IMR-90 (cell line): ENCODE measurements around the gene SHC2. TPM values are rescaled to one million over a fixed set of nuclear protein-coding genes. Genes with fewer than 3 reads are reported as not detected.

Experiments used
- ATAC-seq: fragments of 200-7000 bp; cut with Tn5 transposase; 2 replicates; pipeline ENCODE4 v1.9.1; 2020; ENCODE audit warnings: low read depth, mild to moderate bottlenecking, moderate library complexity
- BruUV-seq: library from RNA; stranded (reverse); fragments of 400-500 nt; replicated peaks from 2 replicates; lab custom pipeline; 2021; lab: Mats Ljungman, UMichigan
- CTCF ChIA-PET: fragments of 300-600 bp; formaldehyde crosslinking; extraction: SDS; loops from one replicate; lab custom pipeline; 2021; ENCODE audit warnings: antibody characterized with exemption; lab: Yijun Ruan, JAX
- POLR2A ChIA-PET: fragments of 300-600 bp; sonication (Branson Sonifier 250); formaldehyde crosslinking; loops from one replicate; lab custom pipeline; 2022; ENCODE audit warnings: antibody characterized with exemption; ENCODE audit not compliant: unreplicated experiment; lab: Charles Lee
- DNase-seq: peaks from one replicate; pipeline ENCODE4 v3.0.0; 2013
- H2AFZ ChIP-seq: replicated peaks from 2 replicates; pipeline ENCODE3; 2013; ENCODE audit warnings: low read length, mild to moderate bottlenecking; ENCODE audit not compliant: poor library complexity
- H2AK5ac ChIP-seq: 2 replicates; pipeline ENCODE4 v1.6.1; 2013; ENCODE audit warnings: low read depth, low read length, inconsistent platforms
- H2AK9ac ChIP-seq: replicated peaks from 2 replicates; pipeline ENCODE3; 2013; ENCODE audit warnings: mild to moderate bottlenecking, low read depth, low read length, moderate library complexity; ENCODE audit not compliant: poor library complexity
- H2BK120ac ChIP-seq: 2 replicates; pipeline ENCODE4 v1.6.1; 2013; ENCODE audit warnings: low read depth, low read length, inconsistent platforms
- H2BK15ac ChIP-seq: 3 replicates; pipeline ENCODE4 v1.6.1; 2013; ENCODE audit warnings: low read depth, low read length, inconsistent platforms
- H2BK20ac ChIP-seq: 2 replicates; pipeline ENCODE4 v1.6.1; 2013; ENCODE audit warnings: low read depth, mild to moderate bottlenecking, inconsistent platforms, low read length, moderate library complexity
- H2BK5ac ChIP-seq: 2 replicates; pipeline ENCODE4 v1.6.1; 2013; ENCODE audit warnings: mild to moderate bottlenecking, low read depth, low read length, inconsistent platforms; ENCODE audit not compliant: poor library complexity, severe bottlenecking
- H3K14ac ChIP-seq: replicated peaks from 2 replicates; pipeline ENCODE4 v1.6.1; 2013; ENCODE audit warnings: low read depth, low read length, inconsistent platforms
- H3K18ac ChIP-seq: 2 replicates; pipeline ENCODE4 v1.6.1; 2013; ENCODE audit warnings: low read depth, low read length, control low read depth
- H3K23ac ChIP-seq: 2 replicates; pipeline ENCODE4 v1.6.1; 2013; ENCODE audit warnings: low read depth, low read length, inconsistent platforms
- H3K27ac ChIP-seq: 2 replicates; pipeline ENCODE4 v1.5.1; 2013; ENCODE audit warnings: mild to moderate bottlenecking, control low read depth, low read length; ENCODE audit not compliant: insufficient read depth
- H3K27me3 ChIP-seq: 2 replicates; pipeline ENCODE4 v1.6.1; 2013; ENCODE audit warnings: low read length; ENCODE audit not compliant: control insufficient read depth, insufficient read depth
- H3K36me3 ChIP-seq: 2 replicates; pipeline ENCODE4 v1.6.1; 2013; ENCODE audit warnings: low read length, mixed read lengths; ENCODE audit not compliant: control insufficient read depth, insufficient read depth
- H3K4ac ChIP-seq: 2 replicates; pipeline ENCODE4 v1.6.1; 2013; ENCODE audit warnings: low read depth, low read length, inconsistent platforms
- H3K4me1 ChIP-seq: 2 replicates; pipeline ENCODE4 v1.6.1; 2013; ENCODE audit warnings: low read length, mixed read lengths; ENCODE audit not compliant: control insufficient read depth, insufficient read depth
- H3K4me2 ChIP-seq: 2 replicates; pipeline ENCODE4 v1.6.1; 2013; ENCODE audit warnings: low read depth, mild to moderate bottlenecking, control low read depth, low read length, moderate library complexity
- H3K4me3 ChIP-seq: 2 replicates; pipeline ENCODE4 v1.5.1; 2013; ENCODE audit warnings: low read depth, mild to moderate bottlenecking, control low read depth, low read length, moderate library complexity; ENCODE audit not compliant: insufficient read depth
- H3K56ac ChIP-seq: 2 replicates; pipeline ENCODE4 v1.6.1; 2013; ENCODE audit warnings: low read length, inconsistent platforms; ENCODE audit not compliant: insufficient read depth; ENCODE audit errors: extremely low read depth
- H3K79me1 ChIP-seq, 2 experiments: 2 replicates each; pipeline ENCODE4 v1.6.1; 2013; ENCODE audit warnings: low read length in 2 of 2, inconsistent platforms in 1 of 2, low read depth in 1 of 2
- H3K9ac ChIP-seq: 2 replicates; pipeline ENCODE4 v1.6.1; 2013; ENCODE audit warnings: low read depth, low read length, control low read depth
- H3K9me1 ChIP-seq: 2 replicates; pipeline ENCODE4 v1.6.1; 2013; ENCODE audit warnings: low read length, inconsistent platforms; ENCODE audit not compliant: insufficient read depth
- H3K9me3 ChIP-seq: 2 replicates; pipeline ENCODE4 v1.6.1; 2013; ENCODE audit warnings: low read length; ENCODE audit not compliant: control insufficient read depth, insufficient read depth
- H4K20me1 ChIP-seq: 2 replicates; pipeline ENCODE4 v1.6.1; 2013; ENCODE audit warnings: low read length, inconsistent platforms; ENCODE audit not compliant: insufficient read depth
- H4K5ac ChIP-seq: 2 replicates; pipeline ENCODE4 v1.6.1; 2013; ENCODE audit warnings: mild to moderate bottlenecking, low read depth, low read length, control low read depth
- H4K8ac ChIP-seq, 2 experiments: 2 replicates each; pipeline ENCODE4 v1.6.1; 2013; ENCODE audit warnings: low read depth in 2 of 2, low read length in 2 of 2, control low read depth in 1 of 2, inconsistent platforms in 1 of 2
- H4K91ac ChIP-seq: 2 replicates; pipeline ENCODE4 v1.6.1; 2013; ENCODE audit warnings: low read depth, low read length, inconsistent platforms; ENCODE audit not compliant: insufficient read depth
- BHLHE40 ChIP-seq: fragments of 150-350 bp; IDR thresholded peaks from 2 replicates; pipeline ENCODE4 v1.6.1; 2016; ENCODE audit warnings: mild to moderate bottlenecking, low read depth, low read length
- CEBPB ChIP-seq: IDR thresholded peaks from 2 replicates; pipeline ENCODE4 v1.6.1; 2012; ENCODE audit warnings: low read depth, low read length, improper control_type of control experiment
- CHD1 ChIP-seq: IDR thresholded peaks from 2 replicates; pipeline ENCODE4 v1.6.1; 2012; ENCODE audit warnings: low read depth, low read length, improper control_type of control experiment
- CTCF ChIP-seq: conservative IDR thresholded peaks from 2 replicates; pipeline ENCODE4 v1.5.1; 2012; ENCODE audit warnings: mild to moderate bottlenecking, low read depth, low read length, improper control_type of control experiment
- FOS ChIP-seq: fragments of 150-350 bp; IDR thresholded peaks from 2 replicates; pipeline ENCODE4 v1.6.1; 2016; ENCODE audit warnings: low read depth, low read length
- MAFK ChIP-seq: IDR thresholded peaks from 2 replicates; pipeline ENCODE4 v1.6.1; 2012; ENCODE audit warnings: low read depth, low read length, improper control_type of control experiment
- MAZ ChIP-seq: IDR thresholded peaks from 2 replicates; pipeline ENCODE4 v1.6.1; 2012; ENCODE audit warnings: low read depth, mild to moderate bottlenecking, low read length, improper control_type of control experiment, moderate library complexity, borderline replicate concordance
- MXI1 ChIP-seq: IDR thresholded peaks from 2 replicates; pipeline ENCODE4 v1.6.1; 2012; ENCODE audit warnings: low read depth, mild to moderate bottlenecking, low read length, moderate library complexity, borderline replicate concordance
- NFE2L2 ChIP-seq: fragments of 150-350 bp; IDR thresholded peaks from 2 replicates; pipeline ENCODE4 v1.6.1; 2016; ENCODE audit warnings: low read depth, mild to moderate bottlenecking, low read length
- POLR2A ChIP-seq: IDR thresholded peaks from 2 replicates; pipeline ENCODE4 v1.6.1; 2012; ENCODE audit warnings: mild to moderate bottlenecking, low read depth, low read length
- RAD21 ChIP-seq: IDR thresholded peaks from 2 replicates; pipeline ENCODE4 v1.6.1; 2012; ENCODE audit warnings: low read length, improper control_type of control experiment
- RCOR1 ChIP-seq: IDR thresholded peaks from 2 replicates; pipeline ENCODE4 v1.6.1; 2012; ENCODE audit warnings: mild to moderate bottlenecking, low read length, improper control_type of control experiment; ENCODE audit not compliant: insufficient replicate concordance
- RFX5 ChIP-seq: IDR thresholded peaks from 2 replicates; pipeline ENCODE4 v1.8.0; 2012; ENCODE audit warnings: low read depth, mild to moderate bottlenecking, low read length, moderate library complexity
- SMC3 ChIP-seq: fragments of 150-350 bp; IDR thresholded peaks from 2 replicates; pipeline ENCODE4 v1.6.1; 2016; ENCODE audit warnings: low read depth, mild to moderate bottlenecking, antibody characterized with exemption, low read length, moderate library complexity
- USF2 ChIP-seq: fragments of 150-350 bp; IDR thresholded peaks from 2 replicates; pipeline ENCODE4 v1.6.1; 2017; ENCODE audit warnings: mild to moderate bottlenecking, antibody characterized with exemption, low read length, low read depth
- WGBS, 2 experiments: methylation state at CpG; one replicate each; pipeline versions ENCODE4 v1.1.5 to v1.1.7; 2013; ENCODE audit warnings: missing lambda C conversion rate in 2 of 2; ENCODE audit not compliant: insufficient read length in 1 of 2; ENCODE audit errors: extremely low coverage in 2 of 2; 5-methylcytosine and 5-hydroxymethylcytosine counted together
- dilution Hi-C: fragments of 300-500 bp; cut with HindIII; formaldehyde crosslinking; loops from one replicate; pipeline ENCODE4 v1.14.3; 2018; ENCODE audit warnings: low sequenced_read_pairs; ENCODE audit not compliant: unreplicated experiment
- in situ Hi-C: fragments of 300-500 bp; cut with MboI; formaldehyde crosslinking; loops from 3 replicates; pipeline ENCODE4 v1.14.3; 2019; ENCODE audit warnings: low sequenced_read_pairs, inconsistent platforms, mixed read lengths
- intact Hi-C: fragments of 100-400 bp; cut with micrococcal nuclease; formaldehyde crosslinking; loops from 2 replicates; pipeline ENCODE4 v1.10.0; 2022
- polyA plus RNA-seq, 3 experiments: library from polyadenylated mRNA; depleted of rRNA; stranded (reverse); fragments of >200 nt; gene quantifications; 2 replicates each; pipeline ENCODE4 v1.2.3, GENCODE V29; 2012; ENCODE audit warnings: low replicate concordance in 1 of 3
- total RNA-seq: library from RNA; depleted of rRNA; stranded (reverse); fragments of >200 nt; gene quantifications from 2 replicates; pipeline ENCODE4 v1.2.3, GENCODE V29; 2012
- TF ChIP-seq, protein P1 (sequence below): fragments of 150-350 bp; IDR thresholded peaks from 2 replicates; pipeline ENCODE4 v1.6.1; 2016; ENCODE audit warnings: low read depth, mild to moderate bottlenecking, low read length, moderate library complexity, borderline replicate concordance

The SHC2 gene
- total and polyA plus RNA-seq, 2 of the 4 experiments (the other 2 are of a cell fraction): 0.68 TPM; not detected in 1

DNA sequence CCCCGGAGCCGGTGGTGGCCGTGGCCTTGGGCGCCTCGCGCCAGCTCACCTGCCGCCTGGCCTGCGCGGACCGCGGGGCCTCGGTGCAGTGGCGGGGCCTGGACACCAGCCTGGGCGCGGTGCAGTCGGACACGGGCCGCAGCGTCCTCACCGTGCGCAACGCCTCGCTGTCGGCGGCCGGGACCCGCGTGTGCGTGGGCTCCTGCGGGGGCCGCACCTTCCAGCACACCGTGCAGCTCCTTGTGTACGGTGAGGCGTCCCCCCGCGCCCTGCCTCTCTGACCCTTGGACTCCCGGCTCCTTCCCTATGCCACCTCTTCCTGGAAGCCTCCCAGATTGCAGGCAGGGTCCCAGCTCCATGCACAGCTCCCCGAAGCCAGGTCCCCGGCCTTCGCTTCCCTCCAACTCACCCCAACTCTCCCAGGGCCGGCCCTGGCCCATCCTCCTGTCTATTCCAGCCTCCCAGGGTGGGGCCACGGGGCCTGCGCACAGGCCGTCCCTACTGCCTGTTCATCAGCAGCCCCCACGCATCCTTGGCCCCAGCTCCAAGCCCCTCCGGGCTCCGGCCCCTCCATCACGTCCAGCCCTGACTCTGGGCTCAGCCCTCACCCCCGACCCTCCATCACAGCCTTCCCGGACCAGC, 37.2 kb upstream of the SHC2 start:
- Histone ChIP-seq H4K91ac (no peak overlapping the region), H3K27me3 (peaks cover 32% of the 10 kb centered on the region), H4K8ac (no peak overlapping the region), H3K4me3 (no peak overlapping the region), H2AK9ac (no peak overlapping the region), H2BK5ac (no peak overlapping the region), H4K20me1 (no peaks in the 10 kb centered on the region), H2AFZ (peak overlapping the region; percentile 27), H2BK120ac (no peak overlapping the region), H3K4me1 (no peaks in the 10 kb centered on the region; the same call in 1 of the 2 replicates), H3K9ac (no peak overlapping the region), H3K23ac (no peak overlapping the region), H3K9me1 (no peaks in the 10 kb centered on the region), H2BK15ac (no peak overlapping the region), H3K14ac (no peak overlapping the region), H3K18ac (no peak overlapping the region), H3K4ac (no peak overlapping the region), H3K27ac (no peak overlapping the region), H2BK20ac (no peak overlapping the region), H3K9me3 (no peaks in the 10 kb centered on the region), H3K36me3 (no peaks in the 10 kb centered on the region), H4K5ac (no peak overlapping the region), H3K79me1 (no peaks in the 10 kb centered on the region), H3K56ac (no peak overlapping the region), H3K4me2 (no peak overlapping the region), H2AK5ac (no peak overlapping the region)
- ATAC-seq (peak; percentile 15; the same call in 1 of the 2 replicates), DNase-seq (no peak)
- no TSS peak for BruUV-seq
- ChIA-PET CTCF (no interaction called here), POLR2A (no interaction called here)
- 3% methylated on average over 15 of the region's 50 CpGs; no CpG with 5 or more reads in 1 of the 2 experiments for WGBS, 2 experiments
- TF ChIP-seq MAZ (no peak), RCOR1 (no peak), CTCF (no peak), CHD1 (no peak), USF2 (no peak), FOS (no peak), BHLHE40 (no peak), MXI1 (no peak), RAD21 (no peak), NFE2L2 (no peak), MAFK (no peak), RFX5 (no peak), CEBPB (no peak), SMC3 (no peak), POLR2A (no peak)
- TF ChIP-seq, protein P1, sequence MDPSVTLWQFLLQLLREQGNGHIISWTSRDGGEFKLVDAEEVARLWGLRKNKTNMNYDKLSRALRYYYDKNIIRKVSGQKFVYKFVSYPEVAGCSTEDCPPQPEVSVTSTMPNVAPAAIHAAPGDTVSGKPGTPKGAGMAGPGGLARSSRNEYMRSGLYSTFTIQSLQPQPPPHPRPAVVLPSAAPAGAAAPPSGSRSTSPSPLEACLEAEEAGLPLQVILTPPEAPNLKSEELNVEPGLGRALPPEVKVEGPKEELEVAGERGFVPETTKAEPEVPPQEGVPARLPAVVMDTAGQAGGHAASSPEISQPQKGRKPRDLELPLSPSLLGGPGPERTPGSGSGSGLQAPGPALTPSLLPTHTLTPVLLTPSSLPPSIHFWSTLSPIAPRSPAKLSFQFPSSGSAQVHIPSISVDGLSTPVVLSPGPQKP: no peak
- in situ Hi-C loops: no loop called here
- intact Hi-C loops: no loop called here
- dilution Hi-C loops: no loop called here
